GM12801 (cell line): ENCODE measurements around the gene ST8SIA2.

Experiments
- CTCF ChIP-seq: IDR thresholded peaks from one replicate; pipeline ENCODE4 v1.5.1; 2011; ENCODE audit warnings: control low read depth; ENCODE audit not compliant: insufficient read length; ENCODE audit errors: extremely low read depth

The ST8SIA2 gene

GRCh38 chr15:92409521-92409920, 15.8 kb downstream of the ST8SIA2 start:
- TF ChIP-seq CTCF = no peak

- no peak for TF ChIP-seq CTCF
Measured at GRCh38 chr15:92410537-92410936, 16.9 kb downstream of the ST8SIA2 start.

- no peak for TF ChIP-seq CTCF
Measured at GRCh38 chr15:92411256-92411655, 17.6 kb downstream of the ST8SIA2 start.

DNA sequence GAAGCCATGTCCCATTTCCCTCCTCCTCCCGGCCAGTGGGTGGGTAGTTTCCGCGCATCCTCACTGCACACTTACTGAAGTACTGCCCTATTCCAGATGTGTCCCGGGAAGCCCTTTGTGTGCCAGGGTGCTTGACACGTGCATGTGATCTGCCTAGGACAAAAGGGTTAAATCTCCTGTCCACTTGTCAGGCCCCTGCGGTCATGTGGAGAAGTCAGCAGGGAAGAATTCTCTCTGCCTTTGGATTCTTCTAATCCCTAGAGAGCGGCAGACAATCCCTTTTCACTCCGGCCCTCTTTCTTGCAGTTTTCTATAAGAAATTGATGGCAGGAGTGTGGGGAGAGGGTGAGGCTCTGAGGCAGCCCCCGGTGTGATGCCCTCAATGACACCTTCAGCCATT, 19.8 kb downstream of the ST8SIA2 start:
- TF ChIP-seq CTCF = no peak

DNA sequence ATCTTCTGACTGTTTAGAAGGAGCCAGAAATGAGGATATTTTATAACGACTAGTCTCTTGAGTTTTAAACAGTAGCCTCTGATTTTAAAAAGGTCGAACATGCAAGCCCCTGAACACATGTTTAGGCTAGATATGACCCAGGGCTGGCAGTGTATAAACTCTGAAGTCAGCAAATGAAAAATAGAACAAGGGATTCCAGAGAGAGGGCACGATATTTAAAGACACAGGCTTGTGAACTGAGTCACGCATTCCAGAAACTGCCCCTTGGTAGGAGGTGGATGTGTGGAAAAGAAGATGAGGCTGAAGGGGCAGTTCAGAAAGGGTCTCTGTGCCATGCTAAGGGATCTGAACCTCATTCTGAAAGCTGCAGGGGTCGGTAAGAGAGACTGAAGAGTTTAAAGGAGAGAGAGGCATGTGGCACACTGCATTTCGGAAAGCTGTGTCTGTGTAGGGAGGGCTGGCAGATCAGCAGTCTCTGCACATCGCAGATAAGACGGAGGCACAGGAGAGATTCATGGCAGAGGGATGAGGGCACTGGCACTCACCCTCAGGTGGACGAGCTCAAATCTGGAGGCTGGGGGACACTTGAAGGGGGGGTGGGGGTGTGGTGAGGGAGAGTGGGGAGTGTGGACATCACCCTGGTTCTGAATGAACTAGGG, 22.1 kb downstream of the ST8SIA2 start:
- TF ChIP-seq CTCF = no peak

- no peak for TF ChIP-seq CTCF
Measured at GRCh38 chr15:92416557-92416956, 22.9 kb downstream of the ST8SIA2 start.

GRCh38 chr15:92417716-92418115, 24.0 kb downstream of the ST8SIA2 start:
- TF ChIP-seq CTCF = no peak
